ENCODE results near the gene CDC27.
"Not testable (repeated sequence)": the region's sequence is repeated elsewhere in the genome, so short reads cannot be mapped to it uniquely, and the experiment has no call there.

Gene CDC27

DNA sequence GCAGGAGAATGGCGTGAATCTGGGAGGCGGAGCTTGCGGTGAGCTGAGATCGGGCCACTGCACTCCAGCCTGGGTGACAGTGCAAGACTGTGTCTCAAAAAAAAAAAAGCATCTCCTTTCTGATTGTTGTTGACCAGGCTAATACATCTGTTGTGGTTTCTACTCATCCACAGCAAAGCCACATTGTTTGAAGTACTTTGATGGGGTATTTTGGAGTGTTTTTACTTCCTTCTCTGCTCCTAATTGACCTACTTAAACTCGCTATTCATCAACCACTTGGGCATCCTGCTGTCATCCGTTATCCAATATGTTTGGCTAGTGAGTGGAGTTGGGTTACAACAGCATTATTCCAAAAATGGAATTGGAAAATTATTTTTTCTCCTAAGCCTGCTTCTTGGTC lies 3.5 kb upstream of the CDC27 start:
- DNase-seq, result no peak

DNA sequence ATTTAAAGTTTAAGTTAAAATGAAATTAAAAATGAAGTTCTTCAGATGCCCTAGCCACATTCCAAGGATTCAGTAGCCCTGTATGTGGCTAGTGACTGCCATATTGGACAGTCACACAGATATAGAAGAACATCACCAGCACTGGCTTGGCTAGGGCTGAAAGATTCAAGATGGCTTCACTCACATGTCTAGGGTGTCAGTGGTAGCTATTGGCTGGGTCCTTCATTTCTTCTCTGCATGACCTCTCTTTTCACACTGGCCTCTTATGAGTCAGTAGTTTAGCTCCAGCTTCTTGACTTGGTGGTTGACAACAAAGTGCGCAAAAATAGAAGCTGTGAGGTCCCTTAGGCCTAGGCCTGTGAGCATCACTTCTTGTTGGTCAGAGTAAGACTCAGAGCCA lies 1.7 kb upstream of the CDC27 start:
- DNase-seq, result no peak

DNA sequence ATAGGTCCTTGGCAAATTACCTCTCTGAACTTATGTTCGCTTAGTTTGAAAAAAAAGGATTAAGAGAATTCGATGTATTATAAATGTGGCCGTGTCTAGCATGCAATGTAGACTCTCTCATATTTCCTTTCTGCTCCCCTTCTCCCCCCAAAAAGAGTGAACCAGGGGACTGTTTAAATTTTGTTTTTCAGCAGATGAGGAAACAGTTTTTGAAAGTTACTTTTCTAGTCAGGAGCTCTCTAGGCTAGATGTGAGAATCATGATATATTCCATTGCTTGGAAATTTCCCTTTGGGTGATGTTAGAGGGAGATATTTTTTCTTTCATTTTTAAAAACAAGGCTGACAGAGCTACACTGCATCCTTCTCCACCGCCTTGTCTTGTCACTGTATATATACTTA lies 1.1 kb upstream of the CDC27 start:
- DNase-seq, result no peak

DNA sequence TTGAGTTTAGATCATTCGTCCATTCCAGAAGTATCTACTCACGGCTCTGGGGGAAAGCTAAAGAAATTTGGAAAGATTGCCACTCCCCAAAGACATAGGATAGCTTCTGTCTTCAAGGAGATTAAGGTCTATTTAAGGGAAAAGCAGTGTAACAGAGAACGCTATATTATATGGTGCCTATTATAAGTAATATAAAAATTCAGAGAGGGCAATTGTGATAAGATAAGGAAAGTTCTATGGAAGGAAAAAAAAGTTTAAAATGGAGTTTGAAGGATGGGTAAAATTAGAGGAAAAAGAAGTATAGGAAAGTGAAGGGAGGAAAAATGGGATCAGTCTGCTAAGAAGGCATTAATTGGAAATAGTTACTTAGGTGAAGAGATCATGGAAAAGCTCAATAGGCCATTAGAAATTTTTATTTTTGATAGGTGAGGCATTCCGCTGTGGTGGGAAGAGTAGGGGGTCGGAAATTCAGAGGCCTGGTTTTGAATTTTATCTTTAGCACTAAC lies 690 bp upstream of the CDC27 start:
- DNase-seq, result no peak

DNA sequence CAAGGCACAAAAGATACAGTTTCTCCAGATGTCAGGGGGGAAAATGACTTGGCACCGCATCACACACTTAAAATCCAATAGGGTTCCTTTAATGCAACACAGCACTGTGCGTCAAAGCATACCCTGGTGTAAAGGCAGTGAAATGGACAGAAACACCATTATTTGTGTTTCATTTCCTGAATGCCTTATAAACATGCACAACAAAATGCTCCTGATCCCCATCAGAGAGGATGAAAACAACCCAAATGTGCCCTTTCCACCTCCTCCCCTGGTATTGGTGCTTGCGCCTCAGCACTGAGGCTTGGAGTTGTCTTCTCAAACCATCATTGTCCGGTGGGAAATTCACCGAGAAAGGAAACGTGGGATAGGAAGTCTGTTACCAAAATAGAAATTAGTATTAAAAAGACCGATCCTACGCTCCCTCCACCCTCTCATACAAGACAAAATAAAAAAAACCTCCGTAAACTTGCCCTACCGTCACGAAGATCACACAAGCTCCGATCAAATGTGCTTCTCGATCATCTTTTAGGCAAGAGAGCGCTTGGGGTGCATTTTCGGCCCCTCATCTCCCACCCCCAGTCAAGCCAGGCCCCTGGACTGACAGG lies 722 bp downstream of the CDC27 start:
- DNase-seq, result no peak

DNA sequence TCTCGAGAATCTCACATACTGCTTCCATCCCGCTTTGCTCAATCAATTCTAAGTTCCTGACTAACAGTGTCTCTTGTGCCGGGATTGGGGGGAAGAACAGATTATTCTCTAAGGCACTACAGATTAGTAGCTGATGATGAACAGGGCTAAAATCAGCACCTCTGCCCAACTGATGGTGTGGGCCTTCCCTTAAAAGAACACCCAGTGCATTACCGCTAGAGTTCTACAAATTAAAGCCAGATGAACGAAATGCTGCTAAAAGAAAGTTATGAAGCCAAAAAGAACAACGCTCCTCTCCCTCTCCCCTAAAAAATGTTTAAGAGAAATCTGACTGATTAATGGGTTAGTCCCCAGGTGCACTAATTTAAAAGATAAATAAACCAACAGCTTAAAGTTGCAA lies 4.4 kb downstream of the CDC27 start:
- no peak for DNase-seq

DNA sequence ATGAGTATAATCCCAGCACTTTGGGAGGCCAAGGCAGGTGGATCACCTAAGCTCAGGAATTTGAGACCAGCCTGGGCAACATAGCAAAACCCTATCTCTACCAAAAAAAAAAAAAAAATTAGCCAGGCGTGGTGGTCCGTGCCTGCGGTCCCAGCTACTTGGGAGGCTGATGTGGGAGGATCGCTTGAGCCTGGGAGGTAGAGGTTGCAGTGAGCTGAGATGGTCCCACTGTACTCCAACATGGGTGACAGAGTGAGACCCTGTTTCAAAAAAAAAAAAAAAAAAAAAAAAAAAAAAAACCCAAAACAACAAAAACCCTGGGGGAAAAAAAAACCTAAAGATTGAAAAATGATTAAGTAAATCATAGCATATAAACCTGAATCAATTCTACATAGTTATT lies 8.1 kb downstream of the CDC27 start:
- DNase-seq, result not testable (repeated sequence)

DNA sequence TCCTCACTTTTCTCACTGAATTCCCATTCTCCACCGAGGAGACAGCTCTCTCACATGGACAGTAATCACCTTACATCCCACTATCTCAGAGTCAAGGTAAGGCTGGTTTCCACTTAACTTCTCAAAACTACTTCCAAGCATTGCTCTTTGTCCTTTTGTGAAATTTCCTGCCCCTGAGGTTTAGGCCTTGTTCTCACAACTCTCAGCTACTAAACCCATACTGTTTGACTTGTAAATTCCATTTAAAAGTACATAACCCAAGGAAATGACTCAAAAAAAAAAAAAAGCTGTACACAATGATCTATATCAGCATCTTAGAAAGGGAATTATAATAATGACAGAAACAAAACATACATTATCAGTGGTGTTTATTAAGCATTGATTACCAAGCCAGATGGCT lies 8.8 kb downstream of the CDC27 start:
- no peak for DNase-seq

DNA sequence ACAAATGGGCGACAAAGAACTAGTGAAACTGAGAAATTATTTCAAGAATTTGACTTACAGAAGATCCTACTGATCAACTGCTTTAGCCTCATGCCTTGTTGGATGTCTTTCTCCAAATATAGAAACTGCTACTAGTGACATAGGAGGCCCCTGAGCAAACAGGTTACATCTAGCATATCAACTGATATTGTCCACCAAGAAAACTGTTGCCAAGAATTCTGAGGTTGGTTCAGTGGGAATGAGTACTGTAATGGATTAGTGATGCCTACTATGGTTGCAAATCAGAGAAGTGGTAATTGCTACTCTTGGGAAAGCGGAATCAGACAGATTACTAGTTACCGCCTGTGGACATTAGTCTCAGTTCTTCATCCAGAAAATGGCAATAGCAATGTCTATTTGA lies 10.0 kb downstream of the CDC27 start:
- DNase-seq, result no peak

DNA sequence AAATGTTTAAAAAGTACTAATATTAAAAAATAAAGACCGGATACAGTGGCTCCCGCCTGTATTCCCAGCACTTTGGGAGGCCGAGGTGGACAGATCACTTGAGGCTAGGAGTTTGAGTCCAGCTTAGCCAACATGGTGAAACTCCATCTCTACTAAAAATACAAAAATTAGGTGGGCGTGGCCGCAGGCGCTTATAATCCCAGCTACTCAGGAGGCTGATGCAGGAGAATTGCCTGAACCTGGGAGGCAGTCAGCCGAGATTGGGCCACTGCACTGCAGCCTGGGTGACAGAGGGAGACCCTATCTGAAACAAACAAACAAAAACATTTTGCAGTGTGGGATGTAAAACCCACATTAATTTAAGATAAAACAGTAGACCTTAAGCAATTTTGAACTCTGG lies 11.8 kb downstream of the CDC27 start:
- no peak for DNase-seq

DNA sequence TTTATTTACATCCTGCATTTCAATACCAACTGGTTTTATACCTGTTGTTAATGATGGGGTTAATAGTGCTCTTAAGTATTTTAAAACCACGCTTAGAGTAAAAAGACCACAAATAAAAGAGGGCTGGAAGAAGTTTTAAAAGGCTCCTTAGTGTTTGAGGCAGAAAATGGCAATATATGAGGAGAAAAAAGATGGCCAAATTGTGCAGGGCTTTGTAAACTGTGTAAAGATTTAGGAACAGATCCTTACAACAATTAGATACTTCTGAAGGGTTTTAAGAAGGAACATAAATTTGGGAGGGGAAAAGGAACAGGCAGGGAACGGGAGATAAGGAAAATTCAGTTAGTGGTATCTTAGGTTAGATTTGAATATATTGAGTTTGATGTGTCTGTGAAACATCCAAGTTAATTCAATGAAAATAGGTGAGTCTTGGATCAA lies 12.7 kb downstream of the CDC27 start:
- no peak for DNase-seq

DNA sequence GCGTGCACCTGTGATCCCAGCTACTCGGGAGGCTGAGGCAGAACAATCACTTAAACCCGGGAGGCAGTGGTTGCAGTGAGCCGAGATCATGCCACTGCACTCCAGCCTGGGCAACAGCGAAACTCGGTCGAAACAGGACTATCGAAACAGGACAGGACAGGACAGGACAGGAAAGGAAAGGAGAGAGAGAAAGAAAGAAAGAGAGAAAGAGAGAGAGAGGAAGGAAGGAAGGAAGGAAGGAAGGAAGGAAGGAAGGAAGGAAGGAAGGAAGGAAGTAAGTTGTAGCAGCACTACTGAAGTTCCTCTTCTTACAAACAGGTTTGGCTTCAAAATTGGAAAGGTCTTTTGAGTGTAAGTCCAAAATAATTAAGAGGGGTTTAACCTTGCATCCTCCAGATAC lies 14.3 kb downstream of the CDC27 start:
- not testable (repeated sequence) for DNase-seq

DNA sequence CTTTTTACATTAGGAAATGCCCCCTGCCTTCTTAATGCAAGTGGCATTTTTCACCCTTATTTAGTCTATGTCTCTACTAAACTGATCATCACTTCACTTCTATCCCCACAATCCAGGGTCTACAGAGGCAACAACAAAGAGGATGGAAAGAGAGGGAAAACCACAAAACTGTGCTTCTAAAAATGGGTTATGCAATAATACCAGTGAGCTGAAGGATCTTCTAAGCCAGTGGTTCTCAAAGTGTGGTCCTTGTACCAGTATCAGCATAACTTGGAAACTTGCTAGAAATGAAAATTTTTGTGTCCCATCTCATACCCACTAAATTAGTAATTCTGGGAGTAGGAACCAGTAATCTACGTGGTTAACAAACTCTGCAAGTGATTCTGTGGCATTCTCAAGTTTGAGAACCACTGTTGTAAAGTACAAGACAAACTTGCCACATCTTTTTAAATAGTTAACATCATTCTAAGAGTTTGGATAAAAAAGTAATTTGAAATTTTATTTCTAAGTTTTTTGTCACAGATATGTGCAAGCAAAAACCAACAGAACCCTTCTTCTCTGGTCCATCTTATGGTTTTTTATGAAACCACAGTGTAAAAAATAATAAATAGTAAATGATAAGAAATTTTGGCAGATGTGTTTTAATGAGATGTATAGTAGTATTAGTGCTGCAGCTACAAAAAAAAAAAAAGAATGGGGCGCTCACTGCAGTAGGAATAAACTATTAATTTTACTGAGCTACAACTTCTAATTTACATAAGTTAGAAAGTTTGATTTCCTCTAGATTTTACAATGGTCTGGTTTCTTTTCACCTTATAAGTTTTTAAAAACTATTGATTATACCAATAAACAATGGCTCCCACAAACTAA lies 16.2 kb downstream of the CDC27 start:
- DNase-seq, result no peak

DNA sequence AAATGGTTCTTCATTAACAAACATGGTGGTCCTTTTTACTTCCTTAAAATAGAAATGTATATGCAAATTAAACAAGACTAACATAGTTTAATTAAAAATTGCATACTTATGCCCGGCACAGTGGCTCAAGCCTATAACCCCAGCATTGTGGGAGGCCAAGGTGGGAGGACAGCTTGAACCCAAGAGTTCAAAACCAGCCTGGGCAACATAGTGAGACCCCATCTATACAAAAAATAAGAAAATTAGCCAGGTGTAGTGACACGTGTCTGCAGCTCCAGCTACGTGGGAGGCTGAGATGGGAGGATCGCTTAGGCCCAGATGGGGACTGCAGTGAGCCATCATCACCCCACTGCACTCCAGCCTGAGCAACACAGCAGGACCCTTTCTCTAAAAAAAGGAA lies 18.4 kb downstream of the CDC27 start:
- DNase-seq, result no peak

DNA sequence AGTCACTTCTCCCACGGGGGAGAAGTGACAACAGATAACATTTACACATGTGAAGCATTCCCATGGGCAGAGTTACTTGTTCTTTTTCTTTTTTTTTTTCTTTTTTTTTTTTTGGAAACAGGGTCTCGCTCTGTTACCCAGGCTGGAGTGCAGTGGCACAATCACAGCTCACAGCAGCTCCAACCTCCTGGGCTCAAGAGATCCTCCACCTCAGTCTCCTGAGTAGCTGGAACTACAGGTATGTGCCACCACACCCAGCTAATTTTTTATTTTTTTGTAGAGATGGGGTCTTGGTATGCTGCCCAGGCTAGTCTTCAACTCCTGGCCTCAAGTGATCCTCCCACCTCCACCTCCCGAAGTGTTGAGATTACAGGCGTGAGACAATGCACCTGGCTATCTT lies 20.2 kb downstream of the CDC27 start:
- not testable (repeated sequence) for DNase-seq

DNA sequence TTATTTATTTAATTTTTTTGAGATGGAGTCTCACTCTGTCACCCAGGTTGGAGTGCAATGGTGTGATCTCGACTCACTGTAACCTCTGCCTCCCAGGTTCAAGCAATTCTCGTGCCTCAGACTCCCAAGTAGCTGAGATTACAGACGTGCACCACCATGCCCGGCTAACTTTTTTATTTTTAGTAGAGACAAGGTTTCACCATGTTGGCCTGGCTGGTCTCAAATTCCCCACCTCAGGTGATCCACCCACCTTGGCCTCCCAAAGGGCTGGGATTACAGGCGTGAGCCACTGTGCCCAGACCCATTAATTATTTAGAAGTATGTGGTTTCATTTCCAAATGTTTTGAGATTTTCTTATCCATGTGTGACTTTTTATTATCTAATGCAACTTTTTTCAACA lies 22.2 kb downstream of the CDC27 start:
- DNase-seq, result not testable (repeated sequence)

DNA sequence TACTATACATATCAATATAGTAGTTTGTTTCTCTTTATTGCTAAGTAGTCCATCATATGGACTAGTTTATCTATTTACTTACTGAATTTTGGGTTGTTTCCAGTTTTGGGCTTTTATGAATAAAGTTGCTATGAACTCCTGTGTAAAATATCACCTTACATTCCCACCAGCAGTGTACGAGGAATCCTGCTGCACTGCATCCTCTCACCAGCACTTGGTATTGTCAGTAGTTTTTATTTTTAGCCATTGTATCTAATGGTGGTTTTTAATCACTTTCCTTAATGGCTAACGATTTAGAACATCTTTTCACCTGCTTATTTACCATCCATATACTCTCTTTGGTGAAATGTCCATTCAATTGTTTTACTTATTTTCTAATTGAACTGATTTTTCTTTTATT lies 24.0 kb downstream of the CDC27 start:
- no peak for DNase-seq

DNA sequence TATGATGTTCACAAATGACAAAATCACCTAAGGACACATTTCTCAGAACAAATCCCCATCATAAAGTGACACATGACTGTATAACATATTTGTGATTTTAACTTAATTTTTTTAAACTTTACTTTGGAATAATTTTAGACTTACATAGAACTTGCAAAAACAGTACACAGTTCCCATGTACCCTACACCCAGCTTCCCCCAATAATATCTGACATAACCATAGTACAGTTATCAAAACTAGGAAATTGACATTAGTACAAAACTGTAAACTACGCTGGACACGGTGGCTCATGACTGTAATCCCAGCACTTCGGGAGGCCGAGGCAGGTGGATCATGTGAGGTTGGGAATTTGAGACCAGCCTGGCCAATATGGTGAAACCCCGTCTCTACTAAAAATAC lies 24.8 kb downstream of the CDC27 start:
- no peak for DNase-seq

DNA sequence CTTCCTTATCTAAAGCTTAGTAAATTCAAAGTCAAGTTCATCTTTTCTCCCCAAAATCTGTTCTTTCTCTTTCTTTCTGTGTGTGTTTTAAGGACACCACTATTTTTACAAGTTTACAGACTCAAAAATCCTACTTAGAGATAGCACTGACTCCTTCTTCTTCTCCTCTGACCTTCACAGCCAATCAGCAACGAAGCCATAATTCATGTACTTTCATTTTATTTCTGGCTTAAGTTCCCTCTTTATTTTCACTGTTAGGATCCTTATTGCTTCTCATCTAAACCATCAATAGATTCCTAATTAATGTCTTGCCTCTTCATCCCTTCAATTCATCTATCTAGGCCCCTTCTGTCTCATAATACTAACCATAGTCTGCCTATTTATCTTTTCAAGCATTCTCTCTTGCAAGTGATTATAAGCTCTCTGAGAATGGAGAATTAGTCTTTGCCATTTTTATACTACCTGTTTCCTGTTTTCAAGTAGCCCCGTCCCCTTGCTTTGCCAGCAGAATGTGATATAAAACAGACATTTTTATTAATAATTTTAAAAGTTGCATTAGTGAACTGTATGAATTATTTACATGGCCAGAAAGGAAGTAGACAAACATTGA lies 27.0 kb downstream of the CDC27 start:
- DNase-seq, result no peak

DNA sequence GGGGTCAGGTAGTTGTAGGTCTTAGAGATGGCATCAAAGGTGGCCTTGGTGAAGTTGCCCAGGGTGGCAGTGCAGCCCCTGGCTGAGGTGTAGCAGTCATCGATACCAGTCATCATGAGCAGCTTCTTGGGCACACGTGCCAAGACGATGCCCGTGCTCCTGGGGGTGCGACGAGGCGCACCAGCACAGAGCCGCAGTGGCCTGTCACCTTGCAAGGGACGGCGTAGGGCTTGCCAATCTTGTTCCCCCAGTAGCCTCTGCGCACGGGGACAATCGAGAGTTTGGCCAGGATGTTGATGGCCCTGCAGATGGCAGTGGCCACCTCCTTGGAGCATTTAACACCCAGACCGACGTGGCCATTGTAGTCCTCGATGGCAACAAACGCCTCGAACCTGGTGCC lies 29.8 kb downstream of the CDC27 start:
- no peak for DNase-seq

DNA sequence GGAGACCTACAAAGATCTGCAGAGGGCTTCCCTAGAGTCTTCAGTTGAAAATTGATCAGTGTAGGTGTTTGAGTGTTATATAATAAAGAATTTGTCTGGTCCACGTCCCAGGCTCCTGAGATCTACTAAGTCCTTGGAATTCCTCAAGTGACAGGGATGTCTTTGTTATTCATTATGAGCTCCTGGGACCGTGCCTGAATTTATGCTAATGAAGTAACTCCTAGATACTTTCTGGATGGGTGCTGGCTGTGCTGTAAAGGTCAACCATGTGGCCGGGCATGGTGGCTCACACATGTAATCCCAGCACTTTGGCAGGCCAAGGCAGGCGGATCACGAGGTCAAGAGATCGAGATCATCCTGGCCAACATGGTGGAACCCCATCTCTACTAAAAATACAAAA lies 43.7 kb downstream of the CDC27 start:
- DNase-seq, result no peak

DNA sequence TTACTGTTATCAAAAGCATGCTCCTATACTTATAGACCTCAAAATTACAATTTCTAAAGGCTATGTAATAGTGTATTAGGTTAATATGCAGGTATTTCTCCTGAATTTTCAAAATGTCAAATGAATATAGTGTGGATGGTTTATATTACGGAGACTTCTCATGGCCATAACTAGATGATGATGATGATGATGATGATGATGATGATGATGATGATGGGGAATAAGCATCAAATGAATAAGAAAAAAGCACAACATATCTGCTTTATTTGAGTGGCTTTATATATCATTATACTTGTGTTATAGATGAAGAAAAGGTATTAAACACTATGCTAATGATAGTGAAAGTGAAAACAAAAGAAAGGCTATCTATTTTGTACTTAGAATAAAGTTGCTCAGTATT lies 53.9 kb downstream of the CDC27 start:
- DNase-seq, result no peak

DNA sequence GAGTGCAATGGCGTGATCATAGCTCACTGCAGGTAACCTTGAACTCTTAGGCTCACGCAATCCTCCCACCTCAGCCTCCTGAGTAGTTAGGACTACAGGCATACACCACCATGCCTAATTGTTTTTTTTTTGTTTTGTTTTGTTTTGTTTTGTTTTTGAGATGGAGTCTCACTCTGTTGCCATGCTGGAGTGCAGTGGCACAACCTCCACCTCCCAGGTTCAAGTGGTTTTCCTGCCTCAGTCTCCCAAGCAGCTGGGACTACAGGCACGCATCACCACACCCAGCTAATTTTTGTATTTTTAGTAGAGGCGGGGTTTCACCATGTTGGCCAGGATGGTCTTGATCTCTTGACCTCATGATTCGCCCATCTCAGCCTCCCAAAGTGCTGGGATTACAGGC lies 54.7 kb downstream of the CDC27 start:
- DNase-seq, result not testable (repeated sequence)

DNA sequence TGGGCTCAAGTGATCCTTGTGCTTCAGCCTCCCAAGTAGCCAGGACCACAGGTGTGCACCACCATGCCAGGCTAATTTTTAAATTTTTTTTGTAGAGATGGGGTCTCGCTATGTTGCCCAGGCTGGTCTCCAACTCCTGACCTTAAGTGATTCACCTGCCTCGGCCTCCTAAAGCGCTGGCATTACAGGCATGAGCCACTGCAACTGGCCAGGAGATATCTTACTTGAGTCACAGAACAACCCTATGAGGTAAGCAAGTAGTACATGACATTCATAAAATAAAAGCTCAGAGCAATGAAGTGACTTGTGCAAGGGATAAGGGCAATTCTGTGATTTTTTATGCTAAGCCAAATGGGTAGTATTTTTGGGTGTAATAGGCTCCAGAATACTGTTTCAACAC lies 57.3 kb downstream of the CDC27 start:
- DNase-seq, result no peak

Measured in femur (tissue), 1 donor.